Lower leg skin (tissue), 3 donors: ENCODE results near the gene RNF152.

Experiments
- POLR2A ChIP-seq, 2 donors: fragments of 450-650 bp; IDR thresholded peaks; one replicate each; pipeline ENCODE4 v1.6.1; 2016 to 2017; ENCODE audit warnings: antibody characterized with exemption in 2 of 2, mild to moderate bottlenecking in 1 of 2, moderate library complexity in 1 of 2
- TF ChIP-seq, protein P1 (sequence below), 3 donors: fragments of 450-650 bp; IDR thresholded peaks; one replicate each; pipeline ENCODE4 v1.5.1; 2016; ENCODE audit warnings: antibody characterized with exemption in 3 of 3, mild to moderate bottlenecking in 3 of 3, moderate library complexity in 2 of 3

DNA sequence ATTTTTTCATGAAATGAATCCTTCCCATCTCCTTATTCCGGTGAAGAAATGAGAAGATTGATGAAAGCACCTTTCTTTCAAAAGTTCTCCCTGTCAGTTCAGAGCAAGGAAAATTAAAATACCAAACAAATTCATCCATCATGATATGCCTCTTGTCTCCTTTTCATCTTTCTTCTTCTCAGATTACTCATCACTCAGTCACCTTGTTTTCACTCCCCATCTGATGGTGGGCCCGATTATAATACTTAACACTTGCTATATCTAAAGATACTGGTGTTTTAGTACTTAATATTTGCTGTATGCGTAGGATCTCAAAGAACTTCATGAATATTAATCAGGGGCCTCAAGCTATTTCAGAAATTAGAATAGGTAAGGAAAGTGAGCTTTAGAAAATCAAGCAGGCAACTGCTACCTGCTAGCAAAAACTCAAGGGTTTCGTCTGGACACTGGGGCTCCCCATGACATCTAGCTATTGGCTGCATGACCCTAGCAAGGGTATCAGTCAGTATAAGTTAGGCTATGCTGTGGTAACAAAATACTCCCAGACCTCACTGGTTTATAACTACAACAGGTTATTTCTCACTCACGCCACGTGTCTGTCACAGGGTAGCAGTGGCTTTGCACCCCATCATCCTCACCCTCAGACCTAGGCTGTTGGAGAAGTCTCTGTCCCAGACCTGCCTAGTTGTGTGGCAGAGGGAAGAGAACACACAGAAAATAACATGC lies 39.0 kb upstream of the RNF152 start:
- TF ChIP-seq POLR2A (IDR thresholded peaks at IDR 0.05) = no peak
- TF ChIP-seq, protein P1, sequence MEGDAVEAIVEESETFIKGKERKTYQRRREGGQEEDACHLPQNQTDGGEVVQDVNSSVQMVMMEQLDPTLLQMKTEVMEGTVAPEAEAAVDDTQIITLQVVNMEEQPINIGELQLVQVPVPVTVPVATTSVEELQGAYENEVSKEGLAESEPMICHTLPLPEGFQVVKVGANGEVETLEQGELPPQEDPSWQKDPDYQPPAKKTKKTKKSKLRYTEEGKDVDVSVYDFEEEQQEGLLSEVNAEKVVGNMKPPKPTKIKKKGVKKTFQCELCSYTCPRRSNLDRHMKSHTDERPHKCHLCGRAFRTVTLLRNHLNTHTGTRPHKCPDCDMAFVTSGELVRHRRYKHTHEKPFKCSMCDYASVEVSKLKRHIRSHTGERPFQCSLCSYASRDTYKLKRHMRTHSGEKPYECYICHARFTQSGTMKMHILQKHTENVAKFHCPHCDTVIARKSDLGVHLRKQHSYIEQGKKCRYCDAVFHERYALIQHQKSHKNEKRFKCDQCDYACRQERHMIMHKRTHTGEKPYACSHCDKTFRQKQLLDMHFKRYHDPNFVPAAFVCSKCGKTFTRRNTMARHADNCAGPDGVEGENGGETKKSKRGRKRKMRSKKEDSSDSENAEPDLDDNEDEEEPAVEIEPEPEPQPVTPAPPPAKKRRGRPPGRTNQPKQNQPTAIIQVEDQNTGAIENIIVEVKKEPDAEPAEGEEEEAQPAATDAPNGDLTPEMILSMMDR (IDR thresholded peaks at IDR 0.05) = no peak
